NCI-H446 (cell line): ENCODE data around the gene PARL.

Experiments used
- DNase-seq, 2 experiments: peaks; one replicate each; lab custom pipeline; 2025; lab: John Stamatoyannopoulos, UW

Gene PARL

DNA sequence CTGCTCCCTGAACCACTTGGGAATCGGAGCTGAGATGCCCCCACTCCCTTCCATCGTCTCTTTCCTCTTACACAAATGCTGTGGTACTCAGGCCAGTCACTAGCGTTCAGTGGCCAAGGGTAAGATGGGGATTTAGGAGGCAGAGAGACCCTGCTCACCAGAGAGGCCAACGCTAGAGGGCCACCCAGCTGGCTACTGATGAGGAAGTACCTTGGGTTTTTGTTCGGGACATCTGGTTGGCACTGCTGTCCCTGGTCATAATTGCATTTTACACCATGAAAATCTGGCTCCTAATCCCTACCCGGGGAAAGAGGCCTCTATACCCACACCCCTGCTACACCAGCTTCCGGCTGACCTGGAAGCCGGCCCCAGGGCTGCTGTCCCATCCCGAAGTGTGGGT is 67.0 kb downstream of the PARL start:
- no peak for DNase-seq

DNA sequence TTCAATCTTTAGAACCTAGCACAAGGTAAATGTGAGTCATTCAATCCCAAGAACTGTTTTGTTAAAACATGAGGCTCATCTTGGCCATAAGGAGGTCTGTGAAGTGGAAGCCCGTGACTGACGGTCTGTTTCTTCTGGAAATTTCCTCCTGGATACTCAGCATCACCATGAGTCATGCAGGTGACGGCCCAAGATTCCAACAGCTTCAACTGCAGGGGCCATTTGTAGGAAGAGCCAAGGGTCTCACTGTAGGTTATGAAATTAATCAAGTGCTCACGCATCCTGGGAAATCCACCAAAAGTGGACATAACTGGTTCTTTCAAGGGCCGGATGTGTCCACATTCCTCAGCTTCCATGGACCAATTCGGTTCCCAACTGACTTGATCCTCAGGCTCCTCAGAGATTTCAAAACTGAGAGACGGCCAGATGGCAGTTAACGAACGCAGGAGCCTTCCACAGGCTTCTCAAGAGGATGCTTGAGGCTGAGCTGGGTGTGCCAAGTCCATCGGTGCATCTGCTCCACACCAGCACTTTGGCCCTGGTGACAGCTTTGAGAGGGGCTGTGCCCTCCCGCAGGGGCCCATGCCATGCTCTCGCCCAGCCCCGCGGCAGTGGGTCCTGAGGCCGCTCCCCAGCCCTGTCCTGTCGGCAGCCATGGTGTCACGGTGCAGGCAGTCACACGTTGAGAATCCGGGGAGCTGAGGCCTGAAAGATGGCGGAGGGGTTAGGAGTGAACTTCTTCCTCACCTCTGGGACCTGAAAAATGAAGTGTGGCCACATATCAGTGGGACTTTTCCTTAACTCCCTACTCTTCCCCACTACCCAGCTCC is 67.8 kb downstream of the PARL start:
- peak in 1 of 2 experiments; percentile 63 for DNase-seq

DNA sequence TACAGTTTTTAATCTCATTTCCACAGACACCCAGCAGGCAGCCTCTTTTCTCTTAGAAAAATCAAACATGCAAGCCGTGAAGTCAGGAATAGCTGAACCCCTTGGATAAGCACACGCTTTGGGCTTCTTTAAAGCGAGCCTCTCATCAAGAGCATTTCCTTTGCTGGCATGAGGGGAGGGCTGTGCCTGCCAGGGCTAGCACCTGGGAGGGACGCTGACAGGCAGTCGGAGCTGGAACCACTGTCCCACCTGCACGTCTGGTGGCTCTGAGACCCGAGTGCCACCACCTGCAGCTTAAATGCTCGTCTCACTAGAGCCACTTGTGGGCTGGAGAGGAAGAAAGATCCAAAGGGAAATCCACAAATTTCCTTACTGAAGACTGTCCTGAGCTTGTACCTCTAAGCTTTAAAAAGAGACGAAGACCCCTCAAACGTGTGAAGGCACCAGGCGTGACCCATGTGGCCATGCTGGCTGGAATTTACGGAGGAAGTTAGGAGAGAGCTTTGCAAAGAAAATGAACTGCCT is 68.7 kb downstream of the PARL start:
- DNase-seq: no peak

DNA sequence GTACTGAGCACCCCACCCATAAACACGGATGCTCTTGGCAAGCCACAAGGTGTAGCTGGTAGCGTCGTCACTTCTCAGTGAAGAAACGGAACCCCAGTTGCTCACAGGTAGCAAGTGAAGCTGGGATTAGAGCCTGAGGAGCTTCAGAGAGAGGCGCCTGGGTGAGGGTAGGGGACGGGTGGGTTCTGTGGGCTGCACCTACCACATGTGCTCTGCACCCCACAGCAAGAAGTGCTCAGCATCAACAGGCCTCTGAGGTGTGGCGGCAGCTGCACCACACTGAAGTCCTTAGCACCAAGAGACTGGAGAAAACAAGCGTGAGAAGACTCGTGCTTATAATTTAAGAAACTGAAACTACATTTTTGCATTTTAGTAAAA is 69.1 kb downstream of the PARL start:
- no peak for DNase-seq

- no peak for DNase-seq
These were observed 70.4 kb downstream of the PARL start for GRCh38 chr3:183814240-183814639.

- DNase-seq: peak in 1 of 2 experiments; percentile 54
These were observed 71.8 kb downstream of the PARL start for GRCh38 chr3:183812761-183813445.

GRCh38 chr3:183811638-183812037 is 73.0 kb downstream of the PARL start:
- no peak for DNase-seq

GRCh38 chr3:183810643-183811594 is 73.8 kb downstream of the PARL start:
- DNase-seq: no peak

- no peak for DNase-seq
These were observed 75.4 kb downstream of the PARL start for GRCh38 chr3:183809270-183809669.

DNA sequence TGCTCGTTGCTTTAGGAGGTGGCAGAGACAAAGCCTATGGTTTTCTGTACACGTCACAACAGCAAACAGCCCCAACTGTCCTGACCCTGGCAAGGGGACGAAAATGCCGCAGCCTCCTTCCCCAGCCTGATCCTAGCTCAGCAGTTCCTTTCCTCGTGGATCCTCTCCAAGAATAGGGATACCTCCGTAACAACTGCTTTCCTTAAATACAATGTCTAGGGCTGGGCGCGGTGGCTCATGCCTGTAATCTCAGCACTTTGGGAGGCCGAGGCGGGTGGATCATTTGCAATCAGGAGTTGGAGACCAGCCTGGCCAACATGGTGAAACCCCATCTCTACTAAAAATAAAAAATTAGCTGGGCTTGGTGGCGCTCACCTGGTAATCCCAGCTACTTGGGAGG is 76.3 kb downstream of the PARL start:
- no peak for DNase-seq

- no peak for DNase-seq
These were observed 76.8 kb downstream of the PARL start for GRCh38 chr3:183807881-183808280.

DNA sequence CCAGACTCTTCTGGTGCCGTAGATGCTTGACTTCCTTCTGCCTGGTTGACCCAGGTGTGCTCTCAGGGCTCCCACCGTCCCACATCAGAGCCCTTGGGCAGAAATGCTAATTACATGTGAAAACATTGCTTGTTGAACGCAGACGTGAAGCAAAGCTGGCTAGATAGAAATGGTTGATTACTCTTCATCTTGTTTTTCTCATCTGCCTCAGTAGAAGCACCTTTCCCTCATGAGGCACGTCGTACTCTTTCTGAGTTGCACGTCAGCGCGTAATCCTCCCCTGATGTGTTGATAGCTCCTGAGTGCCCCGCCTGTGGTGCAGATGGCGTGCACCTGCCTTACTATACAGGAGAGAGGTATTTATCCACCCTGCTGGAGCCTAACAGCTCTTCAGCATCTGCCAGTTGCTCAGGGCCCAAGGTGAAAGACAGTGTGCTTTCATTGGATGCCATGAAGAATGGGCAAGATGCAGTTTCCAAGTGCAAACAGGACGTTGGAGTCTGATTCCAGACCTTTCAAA is 77.4 kb downstream of the PARL start:
- DNase-seq: no peak

DNA sequence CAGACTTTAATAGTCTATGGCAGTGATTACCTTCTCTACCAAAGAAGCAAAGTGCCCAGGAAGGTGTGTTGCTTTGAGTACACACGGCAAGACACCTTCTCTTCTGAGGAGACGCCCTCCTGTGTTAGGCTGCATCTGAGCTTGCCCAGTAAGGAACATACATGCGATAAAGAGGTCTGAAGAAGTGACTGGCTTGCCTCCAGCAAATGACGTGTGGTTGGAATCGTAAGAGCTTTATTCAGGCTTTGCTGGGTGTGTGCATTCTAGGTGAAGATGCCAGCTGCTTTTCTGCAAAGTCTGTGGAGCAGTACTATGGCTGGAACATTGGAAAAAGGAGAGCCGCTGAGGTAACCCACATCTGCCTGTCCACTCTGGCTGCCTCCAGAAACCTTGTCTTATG is 81.7 kb downstream of the PARL start:
- no peak for DNase-seq

DNA sequence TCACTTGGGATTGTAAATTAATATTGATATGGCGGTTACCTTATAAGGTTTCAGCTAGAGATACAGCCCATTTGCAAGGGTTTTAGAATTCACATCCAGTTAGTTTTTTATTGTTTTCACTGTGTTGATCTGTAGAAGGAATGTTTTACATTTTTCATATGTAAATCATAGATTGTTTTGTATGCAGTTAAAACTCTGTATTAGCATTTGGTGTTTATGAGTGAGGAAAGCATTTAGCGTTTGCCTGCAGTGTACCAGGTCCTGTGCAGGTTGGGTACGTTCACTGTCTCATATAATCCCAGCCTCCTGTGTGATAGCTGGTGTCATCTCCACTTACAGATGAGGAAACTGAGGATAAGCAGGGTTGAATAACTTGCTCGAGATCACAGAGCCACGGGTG is 83.1 kb downstream of the PARL start:
- DNase-seq: no peak

- DNase-seq: no peak
These were observed 84.3 kb downstream of the PARL start for GRCh38 chr3:183800243-183800863.

DNA sequence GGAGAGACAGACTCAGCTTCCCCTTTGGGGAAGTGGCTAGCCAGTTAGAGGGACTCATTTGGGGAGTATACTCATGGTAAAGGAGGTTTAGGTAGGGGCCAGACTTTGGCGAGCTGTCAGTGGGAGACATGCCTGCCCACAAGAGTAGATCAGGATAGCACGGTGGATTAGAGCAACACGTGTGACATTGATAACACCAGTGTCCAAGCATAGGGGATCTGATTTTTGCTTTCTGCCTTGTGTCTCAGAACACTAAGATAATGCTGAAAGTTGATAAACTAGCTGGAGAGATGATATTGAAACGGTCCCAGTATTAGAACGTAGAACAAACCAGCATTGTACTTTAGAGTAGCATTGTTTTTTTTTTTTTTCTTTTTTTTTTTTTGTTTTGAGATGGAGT is 85.2 kb downstream of the PARL start:
- no peak for DNase-seq

DNA sequence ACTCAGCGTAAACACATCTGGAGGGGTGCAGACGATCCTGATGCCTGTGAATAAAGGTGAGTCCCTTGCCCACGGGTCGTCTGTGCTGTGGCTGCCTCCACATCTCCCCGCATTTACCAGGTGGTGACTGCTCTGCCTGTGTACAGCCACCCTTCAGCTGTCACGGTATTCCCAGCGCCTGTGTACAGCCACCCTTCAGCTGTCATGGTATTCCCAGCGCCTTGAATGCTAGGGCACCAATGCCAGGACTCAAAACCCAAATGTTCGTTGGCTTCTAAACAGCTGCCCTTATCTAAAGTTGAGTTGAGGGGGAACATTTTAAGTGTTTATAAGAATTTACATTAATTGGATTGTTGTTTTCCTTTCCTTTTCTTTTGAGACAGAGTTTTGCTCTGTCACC is 86.7 kb downstream of the PARL start:
- no peak for DNase-seq

- no peak for DNase-seq
These were observed 88.3 kb downstream of the PARL start for GRCh38 chr3:183796372-183796771.

GRCh38 chr3:183794452-183794851 is 90.2 kb downstream of the PARL start:
- no peak for DNase-seq

- no peak for DNase-seq
These were observed 91.7 kb downstream of the PARL start for GRCh38 chr3:183792976-183793375.

- no peak for DNase-seq
These were observed 94.0 kb downstream of the PARL start for GRCh38 chr3:183790700-183791099.

DNA sequence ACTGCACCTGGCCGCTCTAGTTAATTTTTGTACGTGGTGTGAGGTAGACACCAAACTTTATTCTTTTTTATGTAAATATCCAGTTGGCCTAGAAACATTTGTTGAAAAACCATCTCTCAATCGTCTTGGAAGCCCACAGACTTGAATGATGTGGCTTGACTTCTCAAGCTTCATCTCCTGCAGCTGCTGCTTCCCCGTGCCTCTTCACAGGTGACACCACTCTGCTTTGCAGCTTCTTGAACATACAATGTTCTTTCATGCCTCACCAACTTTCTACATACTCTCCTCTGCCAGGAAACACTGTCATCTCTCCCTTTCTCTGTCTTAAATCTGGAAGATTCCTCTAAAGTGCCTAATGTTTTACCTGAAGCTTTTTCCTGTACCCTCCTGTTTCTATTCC is 94.9 kb downstream of the PARL start:
- DNase-seq: no peak
